CD4-positive, alpha-beta T cell treated with Interleukin-10 for 1 hour (primary cell): Measurements from ENCODE around the gene CYCS.

ENCODE experiments used
- DNase-seq: peaks from one replicate; pipeline ENCODE4 v3.0.0-alpha.2; 2020

CYCS gene

GRCh38 chr7:25125137-25125946 lies at the start of gene CYCS:
TSS of gene CYCS (minus strand) at chr7:25125260. CDS start at chr7:25124119, 1,141 bp downstream.
- DNase-seq, result peak; percentile 100

GRCh38 chr7:25173184-25173583 lies 48.1 kb upstream of the CYCS start:
- DNase-seq, result no peak

GRCh38 chr7:25171516-25171915 lies 46.5 kb upstream of the CYCS start:
- no peak for DNase-seq

- no peak for DNase-seq
Observed at GRCh38 chr7:25171071-25171470, 46.0 kb upstream of the CYCS start.

GRCh38 chr7:25169683-25170082 lies 44.6 kb upstream of the CYCS start:
- no peak for DNase-seq

- no peak for DNase-seq
Observed at GRCh38 chr7:25168145-25168544, 43.1 kb upstream of the CYCS start.

GRCh38 chr7:25167262-25167843 lies 42.3 kb upstream of the CYCS start:
- DNase-seq, result no peak

GRCh38 chr7:25159983-25160596 lies 35.0 kb upstream of the CYCS start:
- peak; percentile 75 for DNase-seq

GRCh38 chr7:25158966-25159365 lies 33.9 kb upstream of the CYCS start:
- no peak for DNase-seq

- no peak for DNase-seq
Observed at GRCh38 chr7:25151773-25152172, 26.7 kb upstream of the CYCS start.

GRCh38 chr7:25149836-25150235 lies 24.8 kb upstream of the CYCS start:
- no peak for DNase-seq

GRCh38 chr7:25148772-25149575 lies 23.9 kb upstream of the CYCS start:
- no peak for DNase-seq

- DNase-seq, result no peak
Observed at GRCh38 chr7:25143763-25144162, 18.7 kb upstream of the CYCS start.

- DNase-seq, result no peak
Observed at GRCh38 chr7:25139536-25139935, 14.5 kb upstream of the CYCS start.

- DNase-seq, result no peak
Observed at GRCh38 chr7:25134358-25135010, 9.4 kb upstream of the CYCS start.

- no peak for DNase-seq
Observed at GRCh38 chr7:25132430-25132829, 7.4 kb upstream of the CYCS start.

- no peak for DNase-seq
Observed at GRCh38 chr7:25126751-25127150, 1.7 kb upstream of the CYCS start.

- peak; percentile 46 for DNase-seq
Observed at GRCh38 chr7:25124465-25125136, 459 bp downstream of the CYCS start.

GRCh38 chr7:25122373-25122772 lies 2.7 kb downstream of the CYCS start:
- DNase-seq, result no peak

- no peak for DNase-seq
Observed at GRCh38 chr7:25121599-25121998, 3.5 kb downstream of the CYCS start.

- DNase-seq, result no peak
Observed at GRCh38 chr7:25119102-25119501, 6.0 kb downstream of the CYCS start.
